Stimulated activated CD4-positive, alpha-beta T cell treated with anti-CD3 and anti-CD28 coated beads, Interleukin-12 subunit alpha, Interleukin-12 subunit beta, amount 100 ng/mL, for 48 hours (primary cell): Measurements from ENCODE around the gene ASMTL.
"Not testable (repeated sequence)": the region's sequence is repeated elsewhere in the genome, so short reads cannot be mapped to it uniquely, and the experiment has no call there.

Experiments
- DNase-seq, 3 donors: peaks; one replicate each; pipeline ENCODE4 v3.0.0-alpha.2; 2020; ENCODE audit warnings: low read depth in 2 of 3, low spot score in 1 of 3

The ASMTL gene

GRCh38 chrX:1389181-1389992 is 63.3 kb downstream of the ASMTL start:
- no peak for DNase-seq

DNA sequence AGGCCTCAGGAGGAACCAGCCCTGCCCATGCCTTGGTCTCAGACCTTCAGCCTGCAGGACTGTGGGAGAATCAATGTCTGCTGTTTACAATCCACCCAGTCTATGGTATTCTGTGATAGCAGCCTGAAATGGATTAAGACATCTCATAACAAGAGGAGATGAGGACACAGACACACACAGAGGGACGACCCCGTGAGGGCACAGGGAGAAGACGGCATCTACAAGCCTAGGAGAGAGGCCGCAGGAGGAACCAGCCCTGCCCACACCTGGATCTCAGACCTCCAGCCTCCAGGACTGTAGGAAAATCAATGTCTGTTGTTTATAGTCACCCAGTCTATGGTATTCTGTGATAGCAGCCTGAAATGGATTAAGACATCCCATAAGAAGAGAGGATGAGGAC is 64.1 kb downstream of the ASMTL start:
- DNase-seq, result no peak

DNA sequence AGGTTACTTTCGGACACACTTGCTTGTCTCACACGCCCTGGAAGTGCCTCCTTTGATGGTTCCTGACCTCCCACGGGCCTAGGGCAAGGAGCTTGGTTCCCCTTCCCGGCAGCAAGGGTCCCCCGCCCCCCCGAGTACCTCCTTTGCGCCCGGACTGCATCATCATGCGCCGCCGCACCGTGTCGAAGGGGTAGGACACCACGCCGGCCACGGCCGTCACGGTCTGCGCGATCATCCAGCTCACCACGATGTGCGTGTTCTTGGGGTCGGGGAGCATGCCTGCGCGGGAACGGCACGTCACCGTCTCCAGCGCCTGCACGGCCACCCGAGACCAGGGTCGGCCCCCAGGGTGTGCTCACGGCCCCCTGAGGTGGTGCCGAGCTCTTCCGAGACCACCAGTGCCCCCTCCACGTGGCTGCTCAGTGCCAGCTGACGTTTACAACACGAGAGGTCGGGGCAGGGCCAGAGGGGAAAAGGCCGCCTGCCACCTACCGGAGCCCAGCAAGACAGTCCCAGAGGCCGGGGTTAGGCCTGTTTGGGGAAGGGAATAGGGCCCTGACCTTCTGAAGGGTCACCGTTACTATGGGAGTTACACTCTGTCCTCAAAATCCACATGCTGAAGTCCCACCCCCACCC is 65.5 kb downstream of the ASMTL start:
- no peak for DNase-seq

GRCh38 chrX:1386338-1387127 is 66.2 kb downstream of the ASMTL start:
- DNase-seq, result no peak

- DNase-seq, result no peak
Measured at GRCh38 chrX:1385253-1386223, 67.2 kb downstream of the ASMTL start.

- no peak for DNase-seq
Measured at GRCh38 chrX:1384658-1385252, 68.0 kb downstream of the ASMTL start.

DNA sequence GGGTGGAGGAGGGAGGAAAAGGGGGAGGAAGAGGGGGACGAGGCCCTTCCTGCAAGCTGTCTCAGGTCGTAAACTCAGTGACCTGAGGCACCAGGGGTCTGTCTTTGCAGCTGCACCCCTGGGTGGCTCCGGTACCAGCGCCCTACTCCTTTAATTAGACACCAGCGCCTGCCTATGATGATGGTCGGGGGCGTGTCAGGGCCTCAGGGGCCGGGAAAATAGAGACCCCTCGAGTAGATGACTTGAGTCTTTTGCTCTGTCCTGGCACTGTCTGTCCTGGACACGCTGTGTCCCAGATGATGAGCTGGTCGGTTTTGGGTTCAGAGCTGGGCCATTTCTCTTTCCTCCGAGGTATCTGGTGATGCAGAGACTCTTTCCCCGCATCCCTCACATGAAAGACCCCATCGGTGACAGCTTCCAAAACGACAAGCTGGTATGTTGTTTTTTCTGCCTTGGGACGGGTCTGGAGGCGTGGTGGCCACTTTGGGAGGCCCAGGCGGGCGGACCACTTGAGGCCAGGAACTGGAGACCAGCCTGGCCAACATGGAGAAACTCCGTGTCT is 72.0 kb downstream of the ASMTL start:
- DNase-seq, result no peak

DNA sequence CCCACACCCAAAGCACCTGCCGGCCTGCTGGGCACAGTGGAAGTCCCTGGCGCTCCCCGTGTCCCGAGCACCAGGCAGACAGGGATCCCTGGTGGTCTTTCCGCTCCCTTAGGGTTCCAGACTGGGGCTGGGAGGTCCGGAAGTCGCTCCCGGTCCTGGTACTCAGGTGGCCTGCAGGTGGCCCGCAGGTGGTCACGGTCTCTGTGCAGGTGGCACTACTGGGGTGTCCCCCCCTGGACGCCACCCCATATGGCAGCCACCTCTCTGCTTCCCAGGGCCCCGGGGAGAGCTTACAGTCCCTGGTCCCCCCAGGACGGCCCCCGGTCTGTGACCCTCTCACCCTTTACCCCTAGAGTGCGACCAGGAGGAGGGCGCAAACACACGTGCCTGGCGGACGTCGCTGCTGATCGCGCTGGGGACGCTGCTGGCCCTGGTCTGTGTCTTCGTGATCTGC is 74.4 kb downstream of the ASMTL start:
- DNase-seq, result no peak

- DNase-seq, result no peak
Measured at GRCh38 chrX:1368385-1368698, 84.4 kb downstream of the ASMTL start.

DNA sequence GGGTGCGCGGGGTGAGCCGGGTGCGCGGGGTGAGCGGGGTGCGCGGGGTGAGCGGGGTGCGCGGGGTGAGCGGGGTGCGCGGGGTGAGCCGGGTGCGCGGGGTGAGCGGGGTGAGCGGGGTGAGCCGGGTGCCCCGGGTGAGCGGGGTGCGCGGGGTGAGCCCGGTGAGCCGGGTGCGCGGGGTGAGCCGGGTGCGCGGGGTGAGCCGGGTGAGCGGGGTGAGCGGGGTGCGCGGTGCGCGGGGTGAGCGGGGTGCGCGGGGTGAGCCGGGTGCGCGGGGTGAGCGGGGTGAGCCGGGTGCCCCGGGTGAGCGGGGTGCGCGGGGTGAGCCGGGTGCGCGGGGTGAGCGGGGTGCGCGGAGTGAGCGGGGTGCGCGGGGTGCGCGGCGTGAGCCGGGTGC is 86.3 kb downstream of the ASMTL start:
- DNase-seq, result not testable (repeated sequence)

- DNase-seq, result no peak
Measured at GRCh38 chrX:1361910-1362309, 90.8 kb downstream of the ASMTL start.

GRCh38 chrX:1361275-1361674 is 91.4 kb downstream of the ASMTL start:
- DNase-seq, result no peak

DNA sequence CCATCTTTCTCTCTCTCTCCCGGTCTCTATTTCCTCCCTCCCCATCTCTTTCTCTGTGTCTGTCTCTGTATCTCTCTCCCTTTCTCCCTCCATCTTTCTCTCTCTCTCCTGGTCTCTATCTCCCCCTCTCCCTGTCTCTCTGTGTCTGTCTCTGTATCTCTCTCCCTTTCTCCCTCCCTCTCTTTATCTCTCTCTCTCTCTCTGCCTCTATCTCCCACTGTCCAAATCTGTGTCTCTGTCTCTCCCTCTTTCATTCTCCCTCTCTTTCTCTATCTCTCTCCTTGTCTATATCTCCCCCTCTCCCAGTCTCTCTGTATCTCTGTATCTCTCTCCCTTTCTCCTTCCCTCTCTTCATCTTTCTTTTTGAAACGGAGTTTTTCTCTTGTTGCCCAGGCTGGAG is 92.5 kb downstream of the ASMTL start:
- DNase-seq, result no peak

DNA sequence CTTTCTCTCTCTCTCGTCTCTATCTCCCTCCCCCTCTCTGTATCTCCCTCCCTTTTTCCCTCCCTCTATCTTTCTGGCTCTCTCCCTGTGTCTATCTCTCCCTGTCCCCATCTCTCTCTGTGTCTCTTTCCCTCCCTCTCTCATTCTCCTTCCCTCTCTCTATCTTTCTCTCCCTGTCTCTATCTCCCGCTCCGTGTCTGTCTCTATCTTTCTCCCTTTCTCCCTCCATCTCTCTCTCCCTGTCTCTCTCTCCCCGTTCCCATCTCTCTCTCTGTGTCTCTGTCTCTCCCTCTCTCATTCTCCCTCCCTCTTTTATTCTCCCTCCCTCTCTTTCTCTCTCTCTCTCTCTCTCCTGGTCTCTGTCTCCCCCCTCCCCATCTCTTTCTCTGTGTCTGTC is 93.2 kb downstream of the ASMTL start:
- DNase-seq, result no peak

- no peak for DNase-seq
Measured at GRCh38 chrX:1358793-1359476, 93.8 kb downstream of the ASMTL start.

DNA sequence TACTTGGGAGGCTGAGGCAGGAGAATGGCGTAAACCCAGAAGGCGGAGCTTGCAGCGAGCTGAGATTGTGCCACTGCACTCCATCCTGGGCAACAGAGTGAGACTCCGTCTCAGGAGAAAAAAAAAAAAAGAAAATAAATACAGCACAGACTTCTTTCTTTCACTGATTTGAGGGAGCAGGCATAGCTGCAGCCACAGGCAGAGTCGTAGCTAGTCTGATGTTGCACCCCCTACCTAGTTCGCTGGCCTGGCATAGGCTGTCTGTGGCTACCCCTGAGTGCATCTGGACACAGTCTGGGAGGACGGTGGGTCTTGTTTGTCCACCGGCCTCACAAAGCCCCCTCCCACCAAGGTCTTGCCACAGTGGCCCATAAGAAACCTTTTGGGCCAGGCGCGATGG is 94.7 kb downstream of the ASMTL start:
- no peak for DNase-seq

DNA sequence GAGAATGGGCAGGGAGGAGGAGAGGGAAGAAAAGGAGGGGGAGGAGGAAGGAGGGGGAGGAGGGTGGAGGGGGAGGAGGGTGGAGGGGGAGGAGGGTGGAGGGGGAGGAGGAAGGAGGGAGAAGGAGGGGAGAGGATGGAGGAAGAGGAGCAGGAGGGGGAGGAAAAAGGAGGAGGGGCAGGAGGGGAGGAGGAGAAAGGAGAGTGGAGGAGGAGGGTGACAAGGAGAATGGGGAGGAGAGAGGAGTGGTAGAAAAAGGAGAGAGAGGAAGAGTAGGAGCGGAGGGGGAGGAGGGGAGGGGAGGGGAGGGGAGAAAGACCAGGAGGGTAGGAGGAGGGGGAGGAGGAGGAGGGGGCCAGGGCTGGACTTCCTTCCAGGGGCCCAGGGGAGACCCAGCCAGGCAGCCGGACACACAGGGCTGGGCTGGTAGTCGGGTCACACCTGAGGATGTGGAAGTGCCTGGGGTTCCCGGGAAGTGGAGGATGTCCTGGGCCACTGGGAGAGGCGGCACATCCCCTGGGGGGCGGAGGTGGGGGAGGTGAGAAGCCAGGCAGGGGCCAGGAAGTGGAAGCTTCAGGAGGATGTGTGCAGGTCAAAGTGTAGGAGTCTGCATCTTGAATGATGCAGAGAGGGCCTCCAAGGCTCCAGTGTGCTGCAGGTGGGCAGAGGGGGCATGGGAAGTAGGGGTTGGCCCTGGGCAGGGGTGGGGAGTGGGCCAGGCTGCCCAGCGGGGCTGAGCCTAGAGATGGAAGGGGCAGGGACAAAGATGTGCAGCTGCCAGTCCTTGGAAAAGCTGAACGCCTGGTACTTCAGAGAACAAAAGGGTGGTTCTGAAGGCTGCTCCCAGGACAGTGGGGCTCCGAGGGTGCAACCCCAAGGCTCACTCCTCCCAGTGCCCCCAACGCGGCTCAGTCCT is 97.3 kb downstream of the ASMTL start:
- DNase-seq, result no peak
